Measurements from ENCODE around the gene SLC2A2. TPM values are rescaled to one million over a fixed set of nuclear protein-coding genes. Genes with fewer than 3 reads are reported as not detected.

Gene SLC2A2
- total RNA-seq, 1 donor from 2014 or later: not detected

- Histone ChIP-seq H3K27ac (no peak overlapping the region), H3K4me3 (no peak overlapping the region), H3K9me3 (no peaks in the 10 kb centered on the region), H3K27me3 (no peaks in the 10 kb centered on the region), H3K36me3 (no peaks in the 10 kb centered on the region), H3K4me1 (no peaks in the 10 kb centered on the region)
- intact Hi-C loops (cut with DNase I): no loop called here
- TF ChIP-seq CTCF (IDR thresholded peaks at IDR 0.05) (no peak), POLR2A (IDR thresholded peaks at IDR 0.05) (no peak), POLR2AphosphoS5 (IDR thresholded peaks at IDR 0.05; ENCODE audit: insufficient read depth in 1 of 2, low read depth in 1 of 2) (no peak)
- no peak for DNase-seq (ENCODE audit: extremely low spot score in 2 of 2)
Observed at GRCh38 chr3:171064461-171064860, 37.9 kb upstream of the SLC2A2 start.

- no peak for DNase-seq (ENCODE audit: extremely low spot score in 2 of 2)
- H3K4me3 ChIP-seq: no peak overlapping the region
- H3K36me3 ChIP-seq: no peaks in the 10 kb centered on the region
- H3K27me3 ChIP-seq: no peaks in the 10 kb centered on the region
- TF ChIP-seq POLR2AphosphoS5 (IDR thresholded peaks at IDR 0.05; ENCODE audit: insufficient read depth in 1 of 2, low read depth in 1 of 2) (no peak), POLR2A (IDR thresholded peaks at IDR 0.05) (no peak), CTCF (IDR thresholded peaks at IDR 0.05) (no peak)
- no peak overlapping the region for H3K27ac ChIP-seq
- H3K4me1 ChIP-seq: no peaks in the 10 kb centered on the region
- intact Hi-C loops (cut with DNase I): no loop called here
- no peaks in the 10 kb centered on the region for H3K9me3 ChIP-seq
Observed at GRCh38 chr3:171061749-171062148, 35.2 kb upstream of the SLC2A2 start.

GRCh38 chr3:171059978-171060377, 33.5 kb upstream of the SLC2A2 start:
- no peaks in the 10 kb centered on the region for H3K9me3 ChIP-seq
- no peaks in the 10 kb centered on the region for H3K36me3 ChIP-seq
- no peaks in the 10 kb centered on the region for H3K27me3 ChIP-seq
- TF ChIP-seq POLR2A (IDR thresholded peaks at IDR 0.05): no peak
- TF ChIP-seq CTCF (IDR thresholded peaks at IDR 0.05): no peak
- no peak for TF ChIP-seq POLR2AphosphoS5 (IDR thresholded peaks at IDR 0.05; ENCODE audit: insufficient read depth in 1 of 2, low read depth in 1 of 2)
- no peak for DNase-seq (ENCODE audit: extremely low spot score in 2 of 2)
- H3K4me3 ChIP-seq: no peak overlapping the region
- intact Hi-C loops (cut with DNase I): no loop called here
- H3K27ac ChIP-seq: no peak overlapping the region
- no peaks in the 10 kb centered on the region for H3K4me1 ChIP-seq

GRCh38 chr3:171058873-171059603, 32.5 kb upstream of the SLC2A2 start:
- Histone ChIP-seq H3K27ac (no peak overlapping the region), H3K36me3 (no peaks in the 10 kb centered on the region), H3K4me3 (no peak overlapping the region), H3K4me1 (no peaks in the 10 kb centered on the region), H3K9me3 (no peaks in the 10 kb centered on the region), H3K27me3 (no peaks in the 10 kb centered on the region)
- intact Hi-C loops (cut with DNase I): no loop called here
- TF ChIP-seq POLR2AphosphoS5 (IDR thresholded peaks at IDR 0.05; ENCODE audit: insufficient read depth in 1 of 2, low read depth in 1 of 2) (no peak), POLR2A (IDR thresholded peaks at IDR 0.05) (no peak), CTCF (IDR thresholded peaks at IDR 0.05) (no peak)
- DNase-seq (ENCODE audit: extremely low spot score in 2 of 2): no peak

- H3K9me3 ChIP-seq: no peaks in the 10 kb centered on the region
- intact Hi-C loops (cut with DNase I): no loop called here
- no peak for DNase-seq (ENCODE audit: extremely low spot score in 2 of 2)
- no peaks in the 10 kb centered on the region for H3K4me1 ChIP-seq
- no peaks in the 10 kb centered on the region for H3K36me3 ChIP-seq
- H3K27me3 ChIP-seq: no peaks in the 10 kb centered on the region
- no peak overlapping the region for H3K27ac ChIP-seq
- no peak overlapping the region for H3K4me3 ChIP-seq
- TF ChIP-seq POLR2AphosphoS5 (IDR thresholded peaks at IDR 0.05; ENCODE audit: insufficient read depth in 1 of 2, low read depth in 1 of 2): no peak
Observed at GRCh38 chr3:171058058-171058457, 31.5 kb upstream of the SLC2A2 start.
